ENCODE results near the gene CACNA1C. TPM values are rescaled to one million over a fixed set of nuclear protein-coding genes. Genes with fewer than 3 reads are reported as not detected.

The CACNA1C gene
- total RNA-seq, 4 donors from 2014 or later = 5.2 to 12.9 (median 6.3) TPM

- no peak for DNase-seq (ENCODE audit: low spot score in 2 of 2)
- Histone ChIP-seq H3K27ac (no peak overlapping the region), H3K36me3 (no peaks in the 10 kb centered on the region), H3K9me3 (no peaks in the 10 kb centered on the region), H3K4me3 (no peak overlapping the region), H3K27me3 (no peaks in the 10 kb centered on the region), H3K4me1 (no peaks in the 10 kb centered on the region)
- TF ChIP-seq POLR2A (IDR thresholded peaks at IDR 0.05) (no peak), CTCF (IDR thresholded peaks at IDR 0.05) (no peak), EP300 (IDR thresholded peaks at IDR 0.05) (no peak)
- 83 to 85% methylated on average over 15 of the region's 15 CpGs for WGBS, 2 donors
Observed at GRCh38 chr12:2453076-2453760, 400.4 kb downstream of the CACNA1C start.

DNA sequence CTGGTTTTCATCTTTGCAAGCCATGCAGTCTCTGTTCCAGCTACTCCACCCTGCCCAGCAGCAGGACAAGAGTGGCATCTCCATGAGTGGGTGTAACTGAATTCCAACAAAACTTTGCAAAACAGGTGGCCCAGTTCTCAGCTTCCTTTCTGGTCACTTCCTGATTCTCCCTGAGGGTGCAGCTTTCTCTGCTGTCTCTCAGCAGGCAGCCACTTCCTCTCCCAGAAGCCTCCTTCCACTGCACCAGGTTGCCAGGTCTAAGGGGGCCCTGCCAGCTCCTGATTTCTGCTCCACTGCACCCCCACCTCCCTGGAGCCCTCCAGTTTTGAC is 400.9 kb downstream of the CACNA1C start:
- Histone ChIP-seq H3K9me3 (no peaks in the 10 kb centered on the region), H3K36me3 (no peaks in the 10 kb centered on the region), H3K4me3 (no peak overlapping the region), H3K27me3 (no peaks in the 10 kb centered on the region), H3K4me1 (no peaks in the 10 kb centered on the region), H3K27ac (no peak overlapping the region)
- DNase-seq (ENCODE audit: low spot score in 2 of 2) = no peak
- TF ChIP-seq EP300 (IDR thresholded peaks at IDR 0.05) (no peak), CTCF (IDR thresholded peaks at IDR 0.05) (no peak), POLR2A (IDR thresholded peaks at IDR 0.05) (no peak)

- H3K27ac ChIP-seq = no peak overlapping the region
- no peaks in the 10 kb centered on the region for H3K36me3 ChIP-seq
- H3K9me3 ChIP-seq = no peaks in the 10 kb centered on the region
- no peaks in the 10 kb centered on the region for H3K27me3 ChIP-seq
- DNase-seq (ENCODE audit: low spot score in 2 of 2) = no peak
- no peaks in the 10 kb centered on the region for H3K4me1 ChIP-seq
- H3K4me3 ChIP-seq = no peak overlapping the region
- TF ChIP-seq CTCF (IDR thresholded peaks at IDR 0.05) = no peak
- no peak for TF ChIP-seq POLR2A (IDR thresholded peaks at IDR 0.05)
- TF ChIP-seq EP300 (IDR thresholded peaks at IDR 0.05) = no peak
- WGBS, 2 donors = 83 to 87% methylated on average over 20 of the region's 20 CpGs
Observed at GRCh38 chr12:2454601-2455177, 401.9 kb downstream of the CACNA1C start.

DNA sequence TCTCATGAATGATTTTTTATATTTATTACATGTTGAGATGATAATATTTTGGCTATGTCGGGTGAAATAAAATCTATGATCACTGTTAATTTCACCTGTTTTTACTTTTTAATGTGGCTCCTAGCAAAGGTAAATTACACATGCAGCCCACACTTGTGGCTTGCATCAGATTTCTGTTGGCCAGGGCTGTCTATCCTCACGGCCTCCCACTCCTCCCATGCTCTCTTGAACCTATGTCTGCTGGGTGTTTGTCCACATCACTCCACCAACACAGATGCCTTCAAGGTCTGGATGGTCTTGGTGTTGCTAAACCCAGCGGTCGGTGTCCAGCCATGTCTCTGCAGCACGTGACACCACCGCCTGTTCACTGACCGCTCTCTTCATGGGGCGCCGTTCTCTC is 402.6 kb downstream of the CACNA1C start:
- Histone ChIP-seq H3K4me3 (no peak overlapping the region), H3K36me3 (no peaks in the 10 kb centered on the region), H3K27ac (no peak overlapping the region), H3K9me3 (no peaks in the 10 kb centered on the region), H3K4me1 (no peaks in the 10 kb centered on the region), H3K27me3 (no peaks in the 10 kb centered on the region)
- 93 to 94% methylated on average over 9 of the region's 9 CpGs for WGBS, 2 donors
- DNase-seq (ENCODE audit: low spot score in 2 of 2) = no peak
- no peak for TF ChIP-seq EP300 (IDR thresholded peaks at IDR 0.05)
- no peak for TF ChIP-seq CTCF (IDR thresholded peaks at IDR 0.05)
- no peak for TF ChIP-seq POLR2A (IDR thresholded peaks at IDR 0.05)

- H3K4me3 ChIP-seq = no peak overlapping the region
- no peaks in the 10 kb centered on the region for H3K27me3 ChIP-seq
- no peak for TF ChIP-seq EP300 (IDR thresholded peaks at IDR 0.05)
- no peaks in the 10 kb centered on the region for H3K36me3 ChIP-seq
- H3K27ac ChIP-seq = no peak overlapping the region
- no peak for DNase-seq (ENCODE audit: low spot score in 2 of 2)
- H3K9me3 ChIP-seq = no peaks in the 10 kb centered on the region
- WGBS, 2 donors = 83 to 85% methylated on average over 12 of the region's 12 CpGs
- H3K4me1 ChIP-seq = no peaks in the 10 kb centered on the region
Observed at GRCh38 chr12:2456122-2456812, 403.5 kb downstream of the CACNA1C start.

All from tibial nerve (tissue), 4 donors.